Fibroblast of skin of scalp (primary cell): Measurements from ENCODE around the gene PLPP1. TPM values are rescaled to one million over a fixed set of nuclear protein-coding genes. Genes with fewer than 3 reads are reported as not detected.

Experiments used
- DNase-seq: peaks from one replicate; pipeline ENCODE4 v3.0.0-alpha.2; 2013
- polyA plus RNA-seq, 2 experiments: library from polyadenylated mRNA; unstranded; fragments of 120-200 nt; gene quantifications; one replicate each; pipeline ENCODE4 v1.2.1, GENCODE V29; 2013; ENCODE audit not compliant: insufficient read length in 2 of 2

The PLPP1 gene
- polyA plus RNA-seq (2013, experiment 1 of 2; ENCODE audit: insufficient read length): 56.5 TPM
- 57.8 TPM for polyA plus RNA-seq (2013, experiment 2 of 2; ENCODE audit: insufficient read length)

GRCh38 chr5:55534436-55535198 is at the start of gene PLPP1:
Gene PLPP1, minus strand, starts transcription at chr5:55534964. Its CDS starts 335 bp downstream, at chr5:55534629.
- DNase-seq: peak; percentile 89

GRCh38 chr5:55583578-55583977 is 48.8 kb upstream of the PLPP1 start:
- no peak for DNase-seq

GRCh38 chr5:55582256-55582655 is 47.5 kb upstream of the PLPP1 start:
- DNase-seq: no peak

DNA sequence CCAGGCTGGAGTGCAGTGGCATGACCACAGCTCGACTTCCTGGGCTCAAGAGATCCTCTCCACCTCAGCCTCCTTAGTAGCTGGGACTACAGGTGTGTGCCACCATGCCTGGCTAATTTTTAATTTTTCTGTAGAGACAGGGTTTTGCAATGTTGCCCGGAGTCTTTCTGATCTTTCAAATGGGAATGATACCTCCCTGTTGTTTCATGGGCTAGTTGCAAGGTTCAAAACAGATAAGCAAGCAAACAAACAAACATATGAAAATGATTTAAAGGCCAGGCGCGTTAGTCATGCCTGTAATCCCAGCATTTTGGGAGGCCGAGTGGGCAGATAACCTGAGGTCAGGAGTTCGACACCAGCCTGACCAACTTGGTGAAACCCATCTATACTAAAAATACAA is 45.3 kb upstream of the PLPP1 start:
- no peak for DNase-seq

DNA sequence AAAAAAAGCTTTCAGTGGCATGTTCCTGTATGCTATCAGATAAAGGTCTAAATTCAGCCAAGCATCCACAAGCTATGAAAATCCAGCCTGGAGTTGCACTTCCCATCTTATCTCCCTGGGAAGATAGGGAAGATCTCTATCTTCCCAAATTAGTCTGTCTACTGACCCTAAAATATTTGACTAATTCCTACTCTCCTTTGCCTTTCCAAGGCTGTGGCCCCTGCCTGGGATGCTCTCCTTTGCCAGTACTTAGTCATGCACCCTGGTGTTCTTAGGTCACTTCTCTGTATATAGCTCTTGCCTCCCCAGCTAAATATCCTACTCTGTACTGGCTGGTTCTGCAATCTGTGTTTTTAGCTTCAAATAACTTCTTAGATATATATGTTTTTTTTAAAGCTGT is 44.0 kb upstream of the PLPP1 start:
- DNase-seq: peak; percentile 49

GRCh38 chr5:55577353-55578060 is 42.7 kb upstream of the PLPP1 start:
- peak; percentile 29 for DNase-seq

GRCh38 chr5:55576661-55577060 is 41.9 kb upstream of the PLPP1 start:
- no peak for DNase-seq

GRCh38 chr5:55575815-55576583 is 41.2 kb upstream of the PLPP1 start:
- DNase-seq: no peak

- no peak for DNase-seq
These were observed 37.8 kb upstream of the PLPP1 start for GRCh38 chr5:55572600-55572999.

DNA sequence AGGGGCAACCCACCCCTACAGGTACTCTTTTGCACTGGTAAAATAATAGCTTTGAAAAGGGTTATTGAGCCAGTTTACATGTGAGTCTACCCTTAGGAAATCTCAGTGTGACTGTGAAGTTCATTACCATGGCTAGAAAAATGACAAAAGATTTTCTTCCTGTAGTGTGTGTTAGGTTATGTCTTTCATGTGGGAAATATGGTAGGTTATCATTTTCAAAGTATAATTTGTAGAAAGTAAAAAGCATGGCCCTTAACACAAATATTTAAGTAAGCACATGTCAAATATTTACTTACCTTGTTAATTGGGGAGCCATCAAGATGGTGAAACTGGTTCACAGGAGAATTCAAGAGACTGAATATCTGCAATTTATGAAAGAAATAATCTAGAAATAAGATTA is 37.3 kb upstream of the PLPP1 start:
- no peak for DNase-seq

- DNase-seq: no peak
These were observed 35.8 kb upstream of the PLPP1 start for GRCh38 chr5:55570570-55570969.

DNA sequence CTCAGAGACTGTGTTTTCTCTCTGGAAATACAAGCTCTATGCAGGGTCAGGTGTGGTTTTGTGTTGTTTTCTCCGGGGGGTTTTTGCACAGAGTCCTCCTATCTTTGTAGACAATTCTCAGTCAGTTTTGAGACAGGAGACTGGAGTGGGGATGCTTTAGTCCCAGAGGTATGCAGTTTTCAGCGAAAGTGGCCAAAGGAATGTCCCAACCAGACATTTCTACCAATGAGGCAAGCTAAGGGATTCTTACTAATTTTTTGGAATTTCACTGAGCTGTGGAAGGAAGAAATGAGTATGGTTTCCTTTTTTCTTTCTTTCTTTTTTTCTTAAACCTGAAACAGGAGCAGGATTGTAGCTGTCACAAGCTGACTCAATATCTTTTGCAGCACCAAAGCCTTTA is 35.3 kb upstream of the PLPP1 start:
- DNase-seq: peak; percentile 85

- no peak for DNase-seq
These were observed 34.7 kb upstream of the PLPP1 start for GRCh38 chr5:55569513-55569865.

- no peak for DNase-seq
These were observed 34.1 kb upstream of the PLPP1 start for GRCh38 chr5:55568654-55569512.

GRCh38 chr5:55564721-55565120 is 30.0 kb upstream of the PLPP1 start:
- no peak for DNase-seq

- DNase-seq: no peak
These were observed 23.7 kb upstream of the PLPP1 start for GRCh38 chr5:55558484-55558883.

DNA sequence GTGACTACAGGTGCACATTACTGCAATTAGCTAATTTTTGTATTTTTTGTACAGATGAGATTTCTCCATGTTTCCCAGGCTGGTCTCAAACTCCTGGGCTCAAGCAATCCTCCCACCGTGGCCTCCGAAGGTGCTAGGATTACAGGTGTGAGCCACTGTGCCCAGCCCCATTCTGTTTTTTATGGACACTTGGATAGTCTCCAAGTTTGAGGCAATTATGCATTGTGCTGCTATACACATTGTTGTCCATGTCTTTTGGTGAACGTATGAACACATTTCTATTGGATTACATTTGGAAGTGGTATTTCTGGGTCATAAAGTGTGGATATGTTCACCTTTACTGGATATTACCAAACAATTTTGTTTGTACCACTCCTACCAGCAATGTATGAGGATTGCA is 22.4 kb upstream of the PLPP1 start:
- no peak for DNase-seq

GRCh38 chr5:55554585-55555202 is 19.9 kb upstream of the PLPP1 start:
- DNase-seq: no peak

DNA sequence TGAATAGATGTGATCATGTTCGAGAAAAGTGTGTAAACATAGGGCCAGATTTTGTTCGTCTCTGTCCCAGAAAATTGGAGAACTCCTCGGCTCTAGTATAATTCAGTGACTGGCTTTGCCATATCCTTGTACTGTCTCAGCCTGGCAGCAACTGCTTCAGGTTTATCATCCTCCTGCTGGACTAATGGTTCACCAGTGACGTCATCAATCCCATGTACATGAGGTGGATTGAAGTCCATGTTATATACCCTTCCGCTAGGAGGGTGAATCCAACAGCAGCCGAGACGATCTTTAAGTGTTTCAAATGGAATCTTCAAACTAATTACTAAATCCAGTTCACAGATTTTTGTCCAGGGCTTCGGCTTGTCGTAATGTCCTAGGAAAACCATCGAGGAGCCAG is 17.1 kb upstream of the PLPP1 start:
- no peak for DNase-seq

GRCh38 chr5:55551358-55551757 is 16.6 kb upstream of the PLPP1 start:
- DNase-seq: no peak

DNA sequence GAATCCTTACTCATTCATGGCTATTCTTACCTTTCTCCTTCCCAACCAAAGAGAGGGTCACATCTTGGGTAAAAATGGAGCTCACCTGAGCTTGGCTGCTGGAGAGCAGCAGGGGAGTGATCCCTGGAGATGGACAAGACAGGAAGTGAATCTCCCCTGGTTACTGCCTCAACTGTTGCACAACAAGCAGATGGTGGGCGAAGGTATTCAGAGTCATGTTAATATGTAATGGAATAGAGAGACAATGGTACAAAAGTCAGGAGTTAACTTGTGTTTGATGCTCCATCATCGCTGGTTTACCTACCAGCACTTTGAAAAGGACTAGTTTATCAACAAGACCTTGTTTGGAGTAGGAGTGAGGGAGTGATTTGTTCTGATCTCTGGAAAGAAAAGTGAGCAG is 13.0 kb upstream of the PLPP1 start:
- DNase-seq: no peak

DNA sequence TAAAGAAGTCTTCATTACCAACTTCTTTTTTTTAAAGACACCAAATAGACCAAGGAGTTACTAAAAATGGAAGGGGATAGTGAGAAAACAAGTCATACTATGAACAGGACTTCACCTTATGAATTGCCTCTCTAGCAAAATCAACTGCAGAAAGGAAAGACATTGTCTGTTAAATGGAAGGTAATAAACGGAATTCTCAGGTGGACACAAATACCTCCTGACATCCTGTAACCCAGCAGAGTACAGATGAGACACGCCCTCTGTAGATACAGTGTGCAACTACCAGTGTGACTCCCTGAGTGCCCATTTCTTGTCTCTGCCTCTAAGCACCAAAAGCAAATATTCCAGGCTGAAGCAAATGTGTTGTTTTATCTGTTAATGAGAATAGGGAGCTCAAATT is 12.2 kb upstream of the PLPP1 start:
- DNase-seq: no peak
